Cardiac muscle cell (in vitro differentiated cells and primary cell): ENCODE measurements around the gene ST6GALNAC5. TPM values are rescaled to one million over a fixed set of nuclear protein-coding genes. Genes with fewer than 3 reads are reported as not detected.
"Not testable (repeated sequence)": the region's sequence is repeated elsewhere in the genome, so short reads cannot be mapped to it uniquely, and the experiment has no call there.

ENCODE experiments used
- DNase-seq, 2 donors: peaks; one replicate each; pipeline versions ENCODE4 v3.0.0 to v3.0.0-alpha.2; 2010 to 2017; ENCODE audit warnings: low read depth in 1 of 2, low spot score in 1 of 2
- H3K27ac ChIP-seq: fragments of 200-600 bp; sonication (generic); 2 replicates; pipeline ENCODE4 v1.5.1; 2016
- H3K27me3 ChIP-seq: fragments of 200-600 bp; sonication (generic); 2 replicates; pipeline ENCODE4 v1.6.0; 2016; ENCODE audit warnings: control low read depth
- H3K36me3 ChIP-seq: fragments of 200-600 bp; sonication (generic); 2 replicates; pipeline ENCODE4 v1.5.1; 2016; ENCODE audit warnings: control low read depth
- H3K4me1 ChIP-seq: fragments of 200-600 bp; sonication (generic); 2 replicates; pipeline ENCODE4 v1.8.1; 2017; ENCODE audit warnings: low read depth, mild to moderate bottlenecking, mixed run types
- H3K4me3 ChIP-seq: fragments of 200-600 bp; sonication (generic); 2 replicates; pipeline ENCODE4 v1.5.1; 2016; ENCODE audit warnings: mild to moderate bottlenecking
- H3K9me3 ChIP-seq: fragments of 200-600 bp; sonication (generic); 2 replicates; pipeline ENCODE4 v1.5.1; 2017; ENCODE audit warnings: low read depth, mild to moderate bottlenecking, control low read depth
- polyA plus RNA-seq: library from polyadenylated mRNA; unstranded; fragments of >200 nt; fragmentation: Nextera tagmentation; extraction: Ambion mirVana; gene quantifications from 2 replicates; pipeline ENCODE4 v1.2.1, GENCODE V29; 2016
- total RNA-seq: library from RNA; depleted of rRNA; stranded (reverse); fragments of >200 nt; gene quantifications from 2 replicates; pipeline ENCODE4 v1.2.3, GENCODE V29; 2016
- TF ChIP-seq, protein P1 (sequence below): IDR thresholded peaks from 2 replicates; pipeline ENCODE4 v1.5.1; 2012; ENCODE audit warnings: low read depth, mild to moderate bottlenecking, low read length

Gene ST6GALNAC5
- 4.0 and 5.8 TPM in 2 replicates for total RNA-seq
- 1.00 and 1.5 TPM in 2 replicates for polyA plus RNA-seq

DNA sequence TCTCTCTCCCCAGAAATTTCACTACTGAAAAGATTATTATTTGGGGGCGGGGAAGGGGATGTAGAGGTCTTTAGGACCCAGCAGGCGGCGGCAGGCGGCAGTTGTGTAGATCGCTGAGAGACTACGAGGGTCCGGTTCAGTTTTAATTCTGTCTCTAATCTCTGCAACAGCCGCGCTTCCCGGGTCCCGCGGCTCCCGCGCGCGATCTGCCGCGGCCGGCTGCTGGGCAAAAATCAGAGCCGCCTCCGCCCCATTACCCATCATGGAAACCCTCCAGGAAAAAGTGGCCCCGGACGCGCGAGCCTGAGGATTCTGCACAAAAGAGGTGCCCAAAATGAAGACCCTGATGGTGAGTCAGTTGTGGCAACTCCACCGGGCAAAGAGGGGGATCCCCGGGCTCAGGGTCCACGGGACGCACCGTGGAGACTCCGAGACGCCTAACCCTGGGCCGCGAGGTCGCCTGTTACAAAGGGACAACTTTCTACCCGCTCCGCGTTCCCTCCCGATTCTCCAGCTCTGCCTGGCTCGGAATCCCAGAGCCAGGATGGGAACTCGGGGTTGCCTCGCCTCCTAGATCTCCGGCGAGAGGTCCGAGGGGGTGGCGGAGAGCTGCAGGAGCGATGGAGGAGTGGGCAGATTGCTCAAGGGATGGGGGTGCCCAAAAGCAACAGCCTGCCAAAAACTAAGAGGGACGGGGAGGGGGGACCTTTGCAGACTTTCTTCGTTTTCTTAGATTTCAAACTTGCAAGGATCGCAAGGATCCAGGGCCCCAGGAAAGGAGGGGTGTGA lies at the start of gene ST6GALNAC5:
Gene ST6GALNAC5, plus strand, starts transcription at position 139 of the 789 bp plus-strand sequence.
- H3K27ac ChIP-seq = no peak within 1 kb of the TSS
- TF ChIP-seq, protein P1, sequence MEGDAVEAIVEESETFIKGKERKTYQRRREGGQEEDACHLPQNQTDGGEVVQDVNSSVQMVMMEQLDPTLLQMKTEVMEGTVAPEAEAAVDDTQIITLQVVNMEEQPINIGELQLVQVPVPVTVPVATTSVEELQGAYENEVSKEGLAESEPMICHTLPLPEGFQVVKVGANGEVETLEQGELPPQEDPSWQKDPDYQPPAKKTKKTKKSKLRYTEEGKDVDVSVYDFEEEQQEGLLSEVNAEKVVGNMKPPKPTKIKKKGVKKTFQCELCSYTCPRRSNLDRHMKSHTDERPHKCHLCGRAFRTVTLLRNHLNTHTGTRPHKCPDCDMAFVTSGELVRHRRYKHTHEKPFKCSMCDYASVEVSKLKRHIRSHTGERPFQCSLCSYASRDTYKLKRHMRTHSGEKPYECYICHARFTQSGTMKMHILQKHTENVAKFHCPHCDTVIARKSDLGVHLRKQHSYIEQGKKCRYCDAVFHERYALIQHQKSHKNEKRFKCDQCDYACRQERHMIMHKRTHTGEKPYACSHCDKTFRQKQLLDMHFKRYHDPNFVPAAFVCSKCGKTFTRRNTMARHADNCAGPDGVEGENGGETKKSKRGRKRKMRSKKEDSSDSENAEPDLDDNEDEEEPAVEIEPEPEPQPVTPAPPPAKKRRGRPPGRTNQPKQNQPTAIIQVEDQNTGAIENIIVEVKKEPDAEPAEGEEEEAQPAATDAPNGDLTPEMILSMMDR = peak; percentile 10
- no peaks in the 10 kb centered on the region for H3K36me3 ChIP-seq
- no peaks in the 10 kb centered on the region for H3K9me3 ChIP-seq
- peaks cover 60% of the 10 kb centered on the region for H3K27me3 ChIP-seq
- H3K4me3 ChIP-seq = peak within 1 kb of the TSS; percentile 62
- DNase-seq = peak; percentile 48 to 68
- H3K4me1 ChIP-seq = no peaks in the 10 kb centered on the region

GRCh38 chr1:76820028-76820427 lies 47.3 kb upstream of the ST6GALNAC5 start:
- Histone ChIP-seq H3K27me3 (no peaks in the 10 kb centered on the region), H3K27ac (no peak overlapping the region), H3K4me3 (no peak overlapping the region), H3K4me1 (no peaks in the 10 kb centered on the region), H3K36me3 (no peaks in the 10 kb centered on the region), H3K9me3 (no peaks in the 10 kb centered on the region)
- no peak for DNase-seq
- TF ChIP-seq, protein P1 = no peak

DNA sequence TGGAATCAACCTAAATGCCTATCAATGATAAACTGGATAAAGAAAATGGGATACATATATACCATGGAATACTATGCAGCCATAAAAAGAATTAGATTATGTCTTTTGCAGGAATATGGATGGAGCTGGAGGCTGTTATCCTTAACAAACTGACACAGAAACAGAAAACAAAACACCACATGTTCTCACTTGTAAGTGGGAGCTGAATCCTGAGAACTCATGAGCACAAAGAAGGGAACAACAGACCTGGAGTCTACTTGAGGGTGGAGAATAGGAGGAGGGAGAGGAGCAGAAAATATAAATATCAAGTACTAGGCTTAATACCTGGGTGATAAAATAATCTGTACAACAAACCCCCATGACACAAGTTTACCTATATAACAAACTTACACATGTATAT lies 44.3 kb upstream of the ST6GALNAC5 start:
- H3K36me3 ChIP-seq, DNase-seq, H3K4me1 ChIP-seq: not testable (repeated sequence)

DNA sequence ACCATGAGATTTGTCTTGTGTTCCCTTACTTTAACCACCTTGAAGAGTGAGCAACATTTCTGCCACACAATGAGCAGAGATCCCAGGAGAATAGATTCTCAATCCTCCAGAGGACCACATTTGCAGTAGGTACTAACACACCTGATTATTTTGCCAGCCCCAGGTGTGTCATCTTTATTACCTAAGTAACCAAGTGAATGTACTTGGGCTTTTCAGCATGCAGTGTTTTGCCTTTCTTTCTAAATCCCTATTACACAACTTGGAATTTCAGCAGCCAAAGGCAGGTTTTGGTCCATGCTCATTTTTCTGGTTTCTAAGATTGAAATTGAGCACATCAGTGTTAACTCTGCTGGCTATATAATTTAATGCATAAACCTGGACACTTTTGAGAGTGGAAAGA lies 43.2 kb upstream of the ST6GALNAC5 start:
- H3K27ac ChIP-seq = no peak overlapping the region
- TF ChIP-seq, protein P1 = no peak
- no peaks in the 10 kb centered on the region for H3K27me3 ChIP-seq
- H3K4me3 ChIP-seq = no peak overlapping the region
- no peaks in the 10 kb centered on the region for H3K36me3 ChIP-seq
- H3K9me3 ChIP-seq = no peaks in the 10 kb centered on the region
- no peaks in the 10 kb centered on the region for H3K4me1 ChIP-seq
- DNase-seq = no peak

More for the DNA sequence above, 44.3 kb upstream of the ST6GALNAC5 start:
- H3K27ac ChIP-seq, H3K4me3 ChIP-seq, H3K9me3 ChIP-seq, H3K27me3 ChIP-seq: not testable (repeated sequence)

DNA sequence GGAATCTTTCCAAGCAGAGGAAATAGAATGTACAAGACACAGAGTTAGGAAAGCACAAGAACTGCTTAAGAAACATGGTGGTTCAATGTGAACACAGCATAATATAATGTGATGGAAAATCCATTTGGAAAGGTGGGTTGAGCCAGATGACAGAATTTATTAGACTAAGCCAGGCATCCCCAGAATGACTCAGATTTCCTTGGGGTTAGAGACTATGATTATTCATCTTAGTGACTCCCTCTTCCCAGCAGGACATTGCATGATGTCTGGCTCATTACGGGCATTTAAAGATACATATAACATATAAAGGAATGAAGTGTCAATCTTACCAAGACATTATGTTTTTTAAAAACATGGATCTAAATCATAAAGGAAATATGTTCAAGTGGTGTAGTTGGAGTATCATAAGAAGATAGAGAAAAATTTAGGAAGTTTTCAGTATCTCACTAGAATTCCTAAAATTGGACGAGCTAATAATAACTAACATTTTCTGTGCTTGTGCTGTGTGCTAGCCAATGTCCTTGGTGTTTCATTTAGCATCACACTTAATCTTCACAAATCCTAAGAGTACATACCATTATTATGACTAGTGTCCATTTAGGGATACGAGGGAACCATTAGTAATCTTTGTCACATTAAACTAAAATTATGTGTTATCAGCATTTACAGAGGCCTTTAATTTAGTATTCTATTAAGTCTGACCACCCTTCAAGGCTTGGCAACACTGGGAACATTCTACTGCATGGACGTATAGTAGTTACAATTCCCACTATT lies 41.0 kb upstream of the ST6GALNAC5 start:
- H3K9me3 ChIP-seq = no peaks in the 10 kb centered on the region
- peaks cover 12% of the 10 kb centered on the region for H3K4me1 ChIP-seq
- H3K4me3 ChIP-seq = no peak overlapping the region
- H3K27me3 ChIP-seq = no peaks in the 10 kb centered on the region
- no peaks in the 10 kb centered on the region for H3K36me3 ChIP-seq
- no peak overlapping the region for H3K27ac ChIP-seq
- TF ChIP-seq, protein P1 = no peak
- peak in 1 of 2 donors; percentile 37 for DNase-seq

DNA sequence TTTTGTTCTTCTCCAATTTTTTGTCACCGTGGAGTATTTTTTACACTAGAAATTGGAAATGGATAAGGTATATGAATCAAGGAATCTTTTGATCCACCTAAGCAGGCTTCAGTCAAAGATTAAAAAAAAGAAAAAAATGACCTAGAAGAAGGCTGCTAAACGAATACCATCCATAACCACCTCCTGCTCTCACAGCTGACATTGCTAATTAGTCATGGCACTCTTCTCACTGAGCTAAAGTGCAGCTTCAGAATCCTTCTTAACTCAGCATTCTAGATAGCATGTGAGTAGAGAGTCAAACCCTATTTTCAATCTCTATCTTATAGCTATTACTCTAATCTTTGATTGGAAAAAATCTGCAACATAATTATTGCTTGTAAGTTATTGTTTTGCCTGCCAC lies 40.2 kb upstream of the ST6GALNAC5 start:
- peaks cover 12% of the 10 kb centered on the region for H3K4me1 ChIP-seq
- TF ChIP-seq, protein P1 = no peak

More for the DNA sequence above, 40.2 kb upstream of the ST6GALNAC5 start:
- no peak for DNase-seq
- H3K9me3 ChIP-seq = no peaks in the 10 kb centered on the region
- no peak overlapping the region for H3K27ac ChIP-seq
- no peaks in the 10 kb centered on the region for H3K27me3 ChIP-seq
- no peaks in the 10 kb centered on the region for H3K36me3 ChIP-seq
- no peak overlapping the region for H3K4me3 ChIP-seq
